ENCODE results near the gene COG5.

COG5 gene

GRCh38 chr7:107435749-107436148 is 128.0 kb downstream of the COG5 start:
- Histone ChIP-seq H3K27ac (ENCODE audit: low read depth, low read length, poor library complexity, severe bottlenecking) (no peak overlapping the region), H4K20me1 (ENCODE audit: insufficient read depth, low read length) (no peaks in the 10 kb centered on the region), H3K4me1 (ENCODE audit: insufficient read depth, low read length, severe bottlenecking) (no peaks in the 10 kb centered on the region), H3K4me2 (ENCODE audit: low read length) (no peak overlapping the region), H3K9me2 (ENCODE audit: low read depth, low read length) (no peaks in the 10 kb centered on the region), H3K4me3 (ENCODE audit: low read depth, low read length, poor library complexity, severe bottlenecking) (no peak overlapping the region), H3F3A (ENCODE audit: insufficient read depth, low read length) (no peaks in the 10 kb centered on the region), H3K36me3 (ENCODE audit: insufficient read depth, low read length) (no peaks in the 10 kb centered on the region; the same call in 1 of the 2 replicates), H3K79me2 (ENCODE audit: insufficient read depth, low read length) (no peaks in the 10 kb centered on the region), H2AFZ (ENCODE audit: low read length) (no peak overlapping the region), H3K27me3 (ENCODE audit: insufficient read depth, low read length) (no peaks in the 10 kb centered on the region), H3K9ac (ENCODE audit: low read length) (no peak overlapping the region), H3K9me3 (ENCODE audit: low read length) (0 out of 2 replicates have a peak, but pooled peaks cover 3% of the 10 kb centered on the region)
- TF ChIP-seq EZH2 (IDR thresholded peaks at IDR 0.05; ENCODE audit: borderline replicate concordance, low read length): no peak
- TF ChIP-seq, protein P1, sequence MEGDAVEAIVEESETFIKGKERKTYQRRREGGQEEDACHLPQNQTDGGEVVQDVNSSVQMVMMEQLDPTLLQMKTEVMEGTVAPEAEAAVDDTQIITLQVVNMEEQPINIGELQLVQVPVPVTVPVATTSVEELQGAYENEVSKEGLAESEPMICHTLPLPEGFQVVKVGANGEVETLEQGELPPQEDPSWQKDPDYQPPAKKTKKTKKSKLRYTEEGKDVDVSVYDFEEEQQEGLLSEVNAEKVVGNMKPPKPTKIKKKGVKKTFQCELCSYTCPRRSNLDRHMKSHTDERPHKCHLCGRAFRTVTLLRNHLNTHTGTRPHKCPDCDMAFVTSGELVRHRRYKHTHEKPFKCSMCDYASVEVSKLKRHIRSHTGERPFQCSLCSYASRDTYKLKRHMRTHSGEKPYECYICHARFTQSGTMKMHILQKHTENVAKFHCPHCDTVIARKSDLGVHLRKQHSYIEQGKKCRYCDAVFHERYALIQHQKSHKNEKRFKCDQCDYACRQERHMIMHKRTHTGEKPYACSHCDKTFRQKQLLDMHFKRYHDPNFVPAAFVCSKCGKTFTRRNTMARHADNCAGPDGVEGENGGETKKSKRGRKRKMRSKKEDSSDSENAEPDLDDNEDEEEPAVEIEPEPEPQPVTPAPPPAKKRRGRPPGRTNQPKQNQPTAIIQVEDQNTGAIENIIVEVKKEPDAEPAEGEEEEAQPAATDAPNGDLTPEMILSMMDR (IDR thresholded peaks at IDR 0.05; ENCODE audit: low read length): no peak

GRCh38 chr7:107432261-107432660 is 131.5 kb downstream of the COG5 start:
- no peak overlapping the region for H3K4me2 ChIP-seq (ENCODE audit: low read length)
- H3K9ac ChIP-seq (ENCODE audit: low read length): no peak overlapping the region
- no peaks in the 10 kb centered on the region for H3K9me2 ChIP-seq (ENCODE audit: low read depth, low read length)
- no peak overlapping the region for H3K4me3 ChIP-seq (ENCODE audit: low read depth, low read length, poor library complexity, severe bottlenecking)
- H2AFZ ChIP-seq (ENCODE audit: low read length): no peak overlapping the region
- H3K4me1 ChIP-seq (ENCODE audit: insufficient read depth, low read length, severe bottlenecking): no peaks in the 10 kb centered on the region
- no peak for TF ChIP-seq EZH2 (IDR thresholded peaks at IDR 0.05; ENCODE audit: borderline replicate concordance, low read length)
- TF ChIP-seq, protein P1 (IDR thresholded peaks at IDR 0.05; ENCODE audit: low read length): no peak
- no peaks in the 10 kb centered on the region for H3F3A ChIP-seq (ENCODE audit: insufficient read depth, low read length)
- H3K9me3 ChIP-seq (ENCODE audit: low read length): peaks cover 9% of the 10 kb centered on the region; the same call in 1 of the 2 replicates
- no peaks in the 10 kb centered on the region for H3K79me2 ChIP-seq (ENCODE audit: insufficient read depth, low read length)
- peaks cover 3% of the 10 kb centered on the region; the same call in 1 of the 2 replicates for H3K36me3 ChIP-seq (ENCODE audit: insufficient read depth, low read length)
- no peaks in the 10 kb centered on the region for H3K27me3 ChIP-seq (ENCODE audit: insufficient read depth, low read length)
- H4K20me1 ChIP-seq (ENCODE audit: insufficient read depth, low read length): no peaks in the 10 kb centered on the region
- H3K27ac ChIP-seq (ENCODE audit: low read depth, low read length, poor library complexity, severe bottlenecking): no peak overlapping the region

DNA sequence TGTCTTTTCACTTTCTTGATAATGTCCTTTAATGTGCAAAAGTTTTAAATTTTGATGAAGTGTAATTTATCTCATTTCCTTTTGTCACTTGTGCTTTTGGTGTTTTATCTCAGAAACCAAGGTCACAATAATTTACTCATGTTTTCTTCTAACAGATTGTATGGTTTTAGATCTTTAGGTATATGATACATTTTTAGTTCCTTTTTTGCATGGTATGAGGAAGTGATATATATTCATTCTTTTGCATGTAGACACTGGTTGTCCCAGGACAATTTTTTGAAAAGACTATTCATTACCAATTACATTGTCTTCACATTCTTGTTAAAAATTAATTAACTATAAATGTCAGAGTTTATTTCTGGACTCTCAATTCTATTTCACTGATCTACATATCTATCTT is 133.7 kb downstream of the COG5 start:
- Histone ChIP-seq H3K4me2 (ENCODE audit: low read length) (no peak overlapping the region), H3K4me1 (ENCODE audit: insufficient read depth, low read length, severe bottlenecking) (no peaks in the 10 kb centered on the region), H3K36me3 (ENCODE audit: insufficient read depth, low read length) (peaks cover 3% of the 10 kb centered on the region; the same call in 1 of the 2 replicates), H3K79me2 (ENCODE audit: insufficient read depth, low read length) (no peaks in the 10 kb centered on the region), H2AFZ (ENCODE audit: low read length) (no peak overlapping the region), H3F3A (ENCODE audit: insufficient read depth, low read length) (no peaks in the 10 kb centered on the region), H3K9ac (ENCODE audit: low read length) (no peak overlapping the region), H3K9me3 (ENCODE audit: low read length) (peaks cover 9% of the 10 kb centered on the region; the same call in 1 of the 2 replicates), H3K4me3 (ENCODE audit: low read depth, low read length, poor library complexity, severe bottlenecking) (no peak overlapping the region), H4K20me1 (ENCODE audit: insufficient read depth, low read length) (no peaks in the 10 kb centered on the region), H3K9me2 (ENCODE audit: low read depth, low read length) (no peaks in the 10 kb centered on the region), H3K27ac (ENCODE audit: low read depth, low read length, poor library complexity, severe bottlenecking) (no peak overlapping the region), H3K27me3 (ENCODE audit: insufficient read depth, low read length) (no peaks in the 10 kb centered on the region)
- no peak for TF ChIP-seq EZH2 (IDR thresholded peaks at IDR 0.05; ENCODE audit: borderline replicate concordance, low read length)
- TF ChIP-seq, protein P1 (IDR thresholded peaks at IDR 0.05; ENCODE audit: low read length): no peak
